Posterior vena cava (tissue), 2 donors: ENCODE results near the gene EPN1. TPM values are rescaled to one million over a fixed set of nuclear protein-coding genes. Genes with fewer than 3 reads are reported as not detected.

Experiments
- DNase-seq: peaks from one replicate; pipeline ENCODE4 v3.0.0-alpha.2; 2020; ENCODE audit warnings: low spot score
- intact Hi-C, 2 donors: fragments of 100-400 bp; cut with DNase I; formaldehyde crosslinking; loops; one replicate each; pipeline versions ENCODE4 v1.14.1 to v1.14.2; 2022 to 2023
- long read RNA-seq, 2 donors: library from polyadenylated mRNA; unstranded; transcript quantifications; one replicate each; pipeline ENCODE4 v2.0.0, GENCODE V29; 2020 to 2021
- total RNA-seq, 2 donors: library from RNA; stranded (reverse); fragmentation: NEBNext Ultra II Directional; extraction: Animal tissue kit (Norgen Biotek cat#: 25700); gene quantifications; one replicate each; pipeline ENCODE4 v1.2.1, GENCODE V29; 2021
- donor health status: DM: yes; HTN: yes; CAD: no.
- donor health status: DM: yes; HTN: yes; CAD: no.

EPN1 gene
- total RNA-seq, result 10 to 100 TPM; 75.5 to 76.4 TPM
- long read RNA-seq, donor 1, full-length matches to known transcripts, result 3 of 23 reads
- long read RNA-seq, donor 1, partial matches to known transcripts, result 11 of 23 reads
- long read RNA-seq, donor 1, other reads (novel, unspliced or antisense), result 9 of 23 reads
- long read RNA-seq, donor 2, full-length matches to known transcripts, result 5 of 16 reads
- long read RNA-seq, donor 2, partial matches to known transcripts, result 7 of 16 reads
- long read RNA-seq, donor 2, other reads (novel, unspliced or antisense), result 4 of 16 reads

GRCh38 chr19:55674841-55675660, at the start of gene EPN1:
TSS of gene EPN1 (plus strand) at chr19:55675226. CDS start at chr19:55678628, 3,402 bp downstream.
- peak; percentile 99 for DNase-seq
- intact Hi-C loops, result no loop called here

- intact Hi-C loops, result loop anchor here in 1 of 2 donors (5.0 kb wide), 1 partner anchor 731 kb away; no protein-coding TSS in a partner anchor
Measured at GRCh38 chr19:55626350-55626749, 48.7 kb upstream of the EPN1 start.

GRCh38 chr19:55632463-55632834, 42.6 kb upstream of the EPN1 start:
- DNase-seq, result no peak
- intact Hi-C loops, result no loop called here

More at GRCh38 chr19:55626350-55626749, 48.7 kb upstream of the EPN1 start:
- DNase-seq, result no peak

- intact Hi-C loops, result no loop called here
- DNase-seq, result no peak
Measured at GRCh38 chr19:55633861-55634260, 41.2 kb upstream of the EPN1 start.

- DNase-seq, result no peak
- intact Hi-C loops, result no loop called here
Measured at GRCh38 chr19:55635334-55635717, 39.7 kb upstream of the EPN1 start.

GRCh38 chr19:55635856-55636440, 39.1 kb upstream of the EPN1 start:
- no peak for DNase-seq
- intact Hi-C loops, result no loop called here

GRCh38 chr19:55636723-55637122, 38.3 kb upstream of the EPN1 start:
- no peak for DNase-seq
- intact Hi-C loops, result no loop called here

- no peak for DNase-seq
- intact Hi-C loops, result no loop called here
Measured at GRCh38 chr19:55637534-55637933, 37.5 kb upstream of the EPN1 start.

- no peak for DNase-seq
- intact Hi-C loops, result no loop called here
Measured at GRCh38 chr19:55638864-55639359, 36.1 kb upstream of the EPN1 start.

- intact Hi-C loops, result no loop called here
- DNase-seq, result peak; percentile 93
Measured at GRCh38 chr19:55640043-55640576, 34.9 kb upstream of the EPN1 start.

GRCh38 chr19:55640577-55641425, 34.2 kb upstream of the EPN1 start, which contains the start of gene ZNF580:
TSS of gene ZNF580 (plus strand) at chr19:55641002. CDS start at chr19:55642509, 1,507 bp downstream.
- DNase-seq, result no peak
- intact Hi-C loops, result no loop called here

- intact Hi-C loops, result no loop called here
- DNase-seq, result no peak
Measured at GRCh38 chr19:55641426-55642152, 33.4 kb upstream of the EPN1 start.

- DNase-seq, result no peak
Measured at GRCh38 chr19:55642153-55643002, 32.6 kb upstream of the EPN1 start.

GRCh38 chr19:55643003-55643886, 31.8 kb upstream of the EPN1 start, which contains the start of gene ZNF581:
TSS of gene ZNF581 (plus strand) at chr19:55643649. CDS start at chr19:55644572, 923 bp downstream.
- DNase-seq, result peak; percentile 93
- intact Hi-C loops, result no loop called here

More at GRCh38 chr19:55642153-55643002, 32.6 kb upstream of the EPN1 start:
- intact Hi-C loops, result no loop called here

GRCh38 chr19:55643887-55644176, 31.2 kb upstream of the EPN1 start:
- intact Hi-C loops, result no loop called here
- DNase-seq, result no peak

- no peak for DNase-seq
- intact Hi-C loops, result no loop called here
Measured at GRCh38 chr19:55644191-55644833, 30.7 kb upstream of the EPN1 start.
